Cardiac ventricle fibroblast (primary cell): ENCODE results near the gene ALDH7A1. TPM values are rescaled to one million over a fixed set of nuclear protein-coding genes. Genes with fewer than 3 reads are reported as not detected.

Experiments used
- total RNA-seq: library from RNA; depleted of rRNA; stranded (reverse); fragments of >200 nt; gene quantifications from 2 replicates; pipeline ENCODE4 v1.2.3, GENCODE V29; 2015

ALDH7A1 gene
- 34.7 and 47.3 TPM in 2 replicates for total RNA-seq

DNA sequence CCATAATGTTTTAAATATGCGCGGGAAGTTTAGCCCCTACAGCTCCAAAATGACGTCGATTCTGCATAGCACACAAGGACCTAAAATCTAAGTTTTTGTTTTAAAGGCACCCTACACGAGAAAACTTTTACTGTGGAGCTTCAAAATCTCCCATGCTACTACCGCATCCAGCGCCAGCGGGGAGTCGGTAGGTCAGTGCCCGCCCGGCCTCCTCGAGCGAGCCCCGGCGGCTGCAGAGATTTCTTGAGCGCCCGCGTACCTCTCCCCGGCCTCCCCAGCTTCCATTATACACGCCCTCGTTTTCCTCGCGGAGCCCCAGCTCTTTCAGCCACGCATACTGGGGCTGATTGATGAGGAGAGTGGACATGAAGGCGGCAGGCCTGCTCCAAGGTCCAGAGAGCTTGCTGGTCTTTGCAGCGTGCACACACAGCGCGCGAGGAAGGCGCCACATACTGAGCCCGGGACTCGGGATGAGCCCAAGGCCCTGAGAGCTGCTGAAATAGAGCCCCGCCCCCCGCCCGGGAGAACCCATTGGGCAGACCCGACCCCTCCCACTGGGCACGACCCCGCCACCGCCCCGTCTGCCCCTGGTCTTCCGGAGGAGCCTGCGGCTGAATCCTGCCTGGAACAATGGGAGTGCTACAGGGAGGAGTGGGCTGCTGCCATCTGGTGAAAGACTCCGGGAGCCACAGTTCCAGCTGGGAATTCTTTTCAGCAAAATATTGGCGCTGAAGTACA is at the start of gene ALDH7A1:
ALDH7A1 (minus strand) TSS at position 472 of the 738 bp plus-strand sequence; CDS start at position 451, 21 bp downstream.

DNA sequence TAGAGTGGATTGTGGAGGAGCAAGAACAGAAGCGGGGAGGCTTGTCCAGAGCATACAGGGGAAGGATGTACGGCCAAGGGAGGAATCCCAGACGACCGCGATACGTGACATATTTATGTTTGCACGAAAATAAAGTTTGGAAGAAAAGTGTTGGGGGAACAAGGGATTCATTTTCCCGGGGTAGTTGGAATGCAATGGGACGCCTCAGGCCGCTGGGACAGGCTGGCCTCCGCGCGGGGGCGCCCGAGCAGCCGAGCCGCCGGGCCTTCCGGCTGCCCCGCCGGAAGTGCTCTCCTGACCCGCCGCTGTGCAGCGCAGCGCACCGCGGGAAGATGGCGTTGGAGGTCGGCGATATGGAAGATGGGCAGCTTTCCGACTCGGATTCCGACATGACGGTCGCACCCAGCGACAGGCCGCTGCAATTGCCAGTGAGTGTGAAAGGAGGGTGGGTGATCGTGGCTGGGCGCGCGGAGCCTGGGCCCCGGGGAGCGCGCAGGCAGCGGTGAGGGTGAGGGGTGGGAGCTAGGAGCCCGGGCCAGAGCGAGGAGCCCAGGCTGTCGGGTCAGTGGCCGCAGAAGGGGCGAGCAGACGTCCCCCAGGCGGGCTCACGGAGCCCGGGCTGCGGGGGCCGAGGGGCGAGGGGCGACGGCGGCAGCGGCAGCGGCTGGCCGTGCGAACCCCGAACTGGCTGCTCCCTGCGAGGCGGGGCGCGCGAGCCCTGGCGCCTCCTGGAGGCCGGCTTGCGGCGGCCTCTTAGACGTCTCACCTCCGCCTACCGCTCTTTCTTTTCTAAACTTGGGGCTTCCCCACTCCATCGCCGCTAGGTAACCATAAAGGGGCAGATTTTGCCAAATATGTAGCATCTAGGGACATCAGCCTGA is 5.9 kb upstream of the ALDH7A1 start, which contains the start of gene PHAX:
PHAX (plus strand) TSS at position 317 of the 881 bp plus-strand sequence; CDS start at position 333, 16 bp downstream.

Other genes with a start within 250 kb of the ALDH7A1 start
- 7.3 and 9.3 TPM in 2 replicates for gene GRAMD2B, start 171.8 kb downstream of the ALDH7A1 start, total RNA-seq
- gene PHAX, start 5.7 kb upstream of the ALDH7A1 start, total RNA-seq, result 35.1 and 52.8 TPM in 2 replicates
- gene LMNB1, start 181.9 kb upstream of the ALDH7A1 start, total RNA-seq, result 8.6 and 10.2 TPM in 2 replicates